HFFc6 (cell line): ENCODE measurements around the gene ACER3. TPM values are rescaled to one million over a fixed set of nuclear protein-coding genes. Genes with fewer than 3 reads are reported as not detected.

Experiments used
- DNase-seq: peaks from one replicate; pipeline ENCODE4 v3.0.0-alpha.2; 2018
- H3K27ac Mint-ChIP-seq: 2 replicates; pipeline ENCODE4 v1.8.0; 2020; ENCODE audit warnings: mild to moderate bottlenecking, mixed read lengths
- H3K27me3 Mint-ChIP-seq: 2 replicates; pipeline ENCODE4 v1.8.0; 2021; ENCODE audit warnings: mild to moderate bottlenecking, moderate library complexity, mixed read lengths; ENCODE audit not compliant: insufficient read depth
- H3K36me3 Mint-ChIP-seq: 2 replicates; pipeline ENCODE4 v1.8.0; 2021; ENCODE audit warnings: low read depth, mixed read lengths
- H3K4me1 Mint-ChIP-seq: 2 replicates; pipeline ENCODE4 v1.8.0; 2020; ENCODE audit warnings: low read depth, mixed read lengths
- H3K4me3 Mint-ChIP-seq: 2 replicates; pipeline ENCODE4 v1.8.0; 2020; ENCODE audit warnings: mild to moderate bottlenecking, moderate library complexity, mixed read lengths
- H3K9me3 Mint-ChIP-seq: 2 replicates; pipeline ENCODE4 v1.8.0; 2020; ENCODE audit warnings: mild to moderate bottlenecking, mixed read lengths
- total RNA-seq, 6 experiments: library from RNA; stranded (reverse); fragmentation: NEBNext Ultra II Directional; extraction: Animal tissue kit (Norgen Biotek cat#: 25700); gene quantifications; 2 replicates in 1 of 6; 3 replicates in 5 of 6; pipeline ENCODE4 v1.2.3, GENCODE V29; 2021
- TF ChIP-seq, protein P1 (sequence below): fragments of 200-600 bp; sonication (generic); IDR thresholded peaks from 2 replicates; pipeline ENCODE4 v1.5.0; 2021; ENCODE audit warnings: antibody characterized with exemption, mild to moderate bottlenecking

The ACER3 gene
- total RNA-seq, 6 experiments from 2014 or later = 13.9 to 18.2 (median 15.3) TPM

GRCh38 chr11:76830639-76831327 lies 29.9 kb upstream of the ACER3 start:
- peaks cover 15% of the 10 kb centered on the region for H3K27me3 Mint-ChIP-seq
- no peaks in the 10 kb centered on the region for H3K36me3 Mint-ChIP-seq
- H3K9me3 Mint-ChIP-seq = no peaks in the 10 kb centered on the region
- H3K27ac Mint-ChIP-seq = no peak overlapping the region
- H3K4me1 Mint-ChIP-seq = peaks cover 13% of the 10 kb centered on the region
- TF ChIP-seq, protein P1, sequence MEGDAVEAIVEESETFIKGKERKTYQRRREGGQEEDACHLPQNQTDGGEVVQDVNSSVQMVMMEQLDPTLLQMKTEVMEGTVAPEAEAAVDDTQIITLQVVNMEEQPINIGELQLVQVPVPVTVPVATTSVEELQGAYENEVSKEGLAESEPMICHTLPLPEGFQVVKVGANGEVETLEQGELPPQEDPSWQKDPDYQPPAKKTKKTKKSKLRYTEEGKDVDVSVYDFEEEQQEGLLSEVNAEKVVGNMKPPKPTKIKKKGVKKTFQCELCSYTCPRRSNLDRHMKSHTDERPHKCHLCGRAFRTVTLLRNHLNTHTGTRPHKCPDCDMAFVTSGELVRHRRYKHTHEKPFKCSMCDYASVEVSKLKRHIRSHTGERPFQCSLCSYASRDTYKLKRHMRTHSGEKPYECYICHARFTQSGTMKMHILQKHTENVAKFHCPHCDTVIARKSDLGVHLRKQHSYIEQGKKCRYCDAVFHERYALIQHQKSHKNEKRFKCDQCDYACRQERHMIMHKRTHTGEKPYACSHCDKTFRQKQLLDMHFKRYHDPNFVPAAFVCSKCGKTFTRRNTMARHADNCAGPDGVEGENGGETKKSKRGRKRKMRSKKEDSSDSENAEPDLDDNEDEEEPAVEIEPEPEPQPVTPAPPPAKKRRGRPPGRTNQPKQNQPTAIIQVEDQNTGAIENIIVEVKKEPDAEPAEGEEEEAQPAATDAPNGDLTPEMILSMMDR = no peak
- DNase-seq = peak; percentile 51
- no peak overlapping the region for H3K4me3 Mint-ChIP-seq

GRCh38 chr11:76831686-76832310 lies 28.9 kb upstream of the ACER3 start:
- DNase-seq = no peak
- Mint-ChIP-seq H3K4me1 (peaks cover 11% of the 10 kb centered on the region; the same call in 1 of the 2 replicates), H3K9me3 (no peaks in the 10 kb centered on the region)

DNA sequence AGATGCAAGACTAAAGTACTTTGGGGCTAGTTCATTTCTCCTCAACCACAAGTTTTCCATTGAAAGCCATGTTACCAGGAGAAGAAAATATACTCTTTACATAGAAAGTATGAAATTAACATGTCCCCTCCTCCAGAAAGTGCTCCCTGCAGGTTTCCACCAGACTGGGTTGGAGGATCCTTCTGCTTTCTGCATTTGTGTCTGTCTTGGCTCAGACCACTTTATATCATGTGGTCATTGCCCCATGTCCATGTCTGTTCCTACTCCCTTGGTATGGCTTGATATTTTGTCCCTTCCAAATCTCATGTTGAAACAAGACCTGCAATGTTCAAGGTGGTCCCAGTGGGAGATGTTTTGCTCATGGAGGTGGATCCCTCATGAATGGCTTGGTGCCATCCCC lies 28.4 kb upstream of the ACER3 start:
- Mint-ChIP-seq H3K4me1 (peaks cover 11% of the 10 kb centered on the region; the same call in 1 of the 2 replicates), H3K4me3 (no peak overlapping the region), H3K9me3 (no peaks in the 10 kb centered on the region), H3K36me3 (no peaks in the 10 kb centered on the region), H3K27me3 (peaks cover 15% of the 10 kb centered on the region), H3K27ac (no peak overlapping the region)
- DNase-seq = no peak
- TF ChIP-seq, protein P1 = no peak

More at GRCh38 chr11:76831686-76832310, 28.9 kb upstream of the ACER3 start:
- H3K27me3 Mint-ChIP-seq = peaks cover 15% of the 10 kb centered on the region
- no peak overlapping the region for H3K27ac Mint-ChIP-seq
- no peaks in the 10 kb centered on the region for H3K36me3 Mint-ChIP-seq
- no peak overlapping the region for H3K4me3 Mint-ChIP-seq
- TF ChIP-seq, protein P1 = no peak

DNA sequence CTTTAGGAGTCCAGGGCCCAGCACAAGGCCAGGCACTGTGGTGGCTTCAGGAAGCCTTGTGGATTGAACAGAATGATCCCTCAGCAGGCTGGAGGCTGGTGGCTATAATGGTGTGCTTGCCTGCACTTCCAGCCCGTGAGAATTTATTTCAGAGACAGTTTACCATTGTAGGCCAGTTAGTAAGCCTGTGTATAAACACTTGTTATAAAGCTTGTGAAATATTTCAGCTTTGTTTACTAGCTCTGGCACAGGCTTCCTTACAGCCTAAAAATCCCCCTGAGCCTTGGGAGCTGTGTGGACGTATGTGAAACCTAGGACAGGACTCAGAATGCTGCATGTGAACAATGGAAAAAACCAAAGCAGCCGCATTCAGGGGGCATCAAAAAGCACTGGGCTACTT lies 26.6 kb upstream of the ACER3 start:
- H3K4me3 Mint-ChIP-seq = no peak overlapping the region
- H3K27ac Mint-ChIP-seq = no peak overlapping the region
- no peaks in the 10 kb centered on the region for H3K9me3 Mint-ChIP-seq
- peaks cover 11% of the 10 kb centered on the region; the same call in 1 of the 2 replicates for H3K4me1 Mint-ChIP-seq
- DNase-seq = no peak
- no peaks in the 10 kb centered on the region for H3K36me3 Mint-ChIP-seq
- TF ChIP-seq, protein P1 = no peak
- H3K27me3 Mint-ChIP-seq = peaks cover 24% of the 10 kb centered on the region

GRCh38 chr11:76835036-76835435 lies 25.7 kb upstream of the ACER3 start:
- peaks cover 11% of the 10 kb centered on the region; the same call in 1 of the 2 replicates for H3K4me1 Mint-ChIP-seq
- peaks cover 32% of the 10 kb centered on the region for H3K27me3 Mint-ChIP-seq
- no peak overlapping the region for H3K27ac Mint-ChIP-seq
- DNase-seq = no peak
- H3K4me3 Mint-ChIP-seq = no peak overlapping the region
- H3K9me3 Mint-ChIP-seq = no peaks in the 10 kb centered on the region
- no peaks in the 10 kb centered on the region for H3K36me3 Mint-ChIP-seq
- TF ChIP-seq, protein P1 = no peak
